ENCODE data around the gene TANC1. TPM values are rescaled to one million over a fixed set of nuclear protein-coding genes. Genes with fewer than 3 reads are reported as not detected.

TANC1 gene
- polyA plus RNA-seq, 2 of the 4 experiments (the other 2 are of a cell fraction), result 9.2 to 21.2 TPM

GRCh38 chr2:159218389-159218788 is 249.9 kb downstream of the TANC1 start:
- ATAC-seq (no peak), DNase-seq (ENCODE audit: low read depth in 1 of 2, low spot score in 1 of 2) (no peak), FAIRE-seq (no peak)
- H3K4me2 ChIP-seq, result no peak overlapping the region
- CTCF ChIA-PET, result no interaction called here
- H3K27ac ChIP-seq, result no peak overlapping the region
- H3K4me1 ChIP-seq, result no peaks in the 10 kb centered on the region
- no peaks in the 10 kb centered on the region for H3K9me3 ChIP-seq
- TF ChIP-seq EP300 (IDR thresholded peaks at IDR 0.05) (no peak), SREBF2 (IDR thresholded peaks at IDR 0.05) (no peak), CTCF (IDR thresholded peaks at IDR 0.05) (no peak), PHF8 (IDR thresholded peaks at IDR 0.05; ENCODE audit: borderline replicate concordance, low read depth) (no peak), E2F6 (IDR thresholded peaks at IDR 0.05; ENCODE audit: borderline replicate concordance, low read depth) (no peak), RCOR1 (IDR thresholded peaks at IDR 0.05; ENCODE audit: low read depth, low read length) (no peak), MAZ (IDR thresholded peaks at IDR 0.05; ENCODE audit: borderline replicate concordance, low read depth, low read length) (no peak), MAFK (IDR thresholded peaks at IDR 0.05; ENCODE audit: partially characterized antibody) (no peak), TP53 (CRISPR knock-in tag; IDR thresholded peaks at IDR 0.05) (no peak), POLR2AphosphoS2 (conservative IDR thresholded peaks at IDR 0.05; ENCODE audit: low read length) (no peak), RARB (CRISPR knock-in tag; IDR thresholded peaks at IDR 0.05) (no peak), HES2 (IDR thresholded peaks at IDR 0.05) (no peak), ESRRA (IDR thresholded peaks at IDR 0.05; ENCODE audit: borderline replicate concordance, low read length) (no peak), EHF (CRISPR knock-in tag; IDR thresholded peaks at IDR 0.05) (no peak), HDAC2 (IDR thresholded peaks at IDR 0.05) (no peak), NPAS2 (CRISPR knock-in tag; IDR thresholded peaks at IDR 0.05; ENCODE audit: borderline replicate concordance) (no peak), ZFP36 (IDR thresholded peaks at IDR 0.05; ENCODE audit: borderline replicate concordance, partially characterized antibody) (no peak)
- no peak overlapping the region for H3K4me3 ChIP-seq
- 93% methylated on average over 6 of the region's 6 CpGs for WGBS (ENCODE audit: missing lambda C conversion rate)
- POLR2A ChIA-PET, result no interaction called here

GRCh38 chr2:159219394-159219998 is 251.1 kb downstream of the TANC1 start:
- H3K4me3 ChIP-seq, result no peak overlapping the region
- WGBS (ENCODE audit: missing lambda C conversion rate), result 94% methylated on average over 8 of the region's 8 CpGs
- DNase-seq (ENCODE audit: low read depth in 1 of 2, low spot score in 1 of 2) (no peak), FAIRE-seq (no peak), ATAC-seq (no peak)
- CTCF ChIA-PET, result interaction anchor here (0.8 to 1.1 kb wide), 2 partner anchors 10 to 71 kb away, joined by 3 read pairs; no protein-coding TSS in a partner anchor
- TF ChIP-seq PBX3 (IDR thresholded peaks at IDR 0.05), result no peak
- no peak for TF ChIP-seq SMC3 (IDR thresholded peaks at IDR 0.05)
- H3K9me3 ChIP-seq, result no peaks in the 10 kb centered on the region
- POLR2A ChIA-PET, result no interaction called here
- H3K4me1 ChIP-seq, result no peaks in the 10 kb centered on the region
- H3K27ac ChIP-seq, result no peak overlapping the region
- H3K4me2 ChIP-seq, result no peak overlapping the region

GRCh38 chr2:159224061-159224813 is 255.8 kb downstream of the TANC1 start:
- CTCF ChIA-PET, result interaction anchor here (1.1 kb wide), 1 partner anchor 17 kb away, joined by 3 read pairs; no protein-coding TSS in a partner anchor
- Histone ChIP-seq H3K27ac (no peak overlapping the region), H3K4me1 (peaks cover 8% of the 10 kb centered on the region), H3K4me3 (no peak overlapping the region), H3K9me3 (no peaks in the 10 kb centered on the region), H3K4me2 (no peak overlapping the region)
- POLR2A ChIA-PET, result no interaction called here
- ATAC-seq (no peak), FAIRE-seq (no peak), DNase-seq (ENCODE audit: low read depth in 1 of 2, low spot score in 1 of 2) (no peak)
- 89% methylated on average over 15 of the region's 17 CpGs for WGBS (ENCODE audit: missing lambda C conversion rate)
- TF ChIP-seq BCL3 (IDR thresholded peaks at IDR 0.05), result no peak
- TF ChIP-seq HMGXB4 (CRISPR knock-in tag; IDR thresholded peaks at IDR 0.05; ENCODE audit: borderline replicate concordance), result no peak
- TF ChIP-seq RARB (CRISPR knock-in tag; IDR thresholded peaks at IDR 0.05), result no peak
- TF ChIP-seq ZNF302 (CRISPR knock-in tag; IDR thresholded peaks at IDR 0.05), result no peak
- no peak for TF ChIP-seq ZC3H11A (IDR thresholded peaks at IDR 0.05)
- TF ChIP-seq MAZ (IDR thresholded peaks at IDR 0.05; ENCODE audit: borderline replicate concordance, low read depth, low read length), result no peak
- TF ChIP-seq HOXB13 (CRISPR knock-in tag; IDR thresholded peaks at IDR 0.05; ENCODE audit: low read depth), result no peak
- TF ChIP-seq NFE2L2 (conservative IDR thresholded peaks at IDR 0.05; ENCODE audit: low read length), result no peak
- no peak for TF ChIP-seq SMC3 (IDR thresholded peaks at IDR 0.05)
- TF ChIP-seq NR3C1 (IDR thresholded peaks at IDR 0.05), result no peak
- no peak for TF ChIP-seq EHMT2 (IDR thresholded peaks at IDR 0.05; ENCODE audit: low read depth)

All from A549 (cell line).